Measurements from ENCODE around the gene PIGM. TPM values are rescaled to one million over a fixed set of nuclear protein-coding genes. Genes with fewer than 3 reads are reported as not detected.

PIGM gene
- total RNA-seq, result 5.7 to 6.9 TPM (median 6.5 TPM) in 3 replicates
- long read RNA-seq, full-length matches to known transcripts, result 11 of 11 reads
- long read RNA-seq, partial matches to known transcripts, result 0 of 11 reads
- long read RNA-seq, other reads (novel, unspliced or antisense), result 0 of 11 reads

- H3K9me3 Mint-ChIP-seq (ENCODE audit: low read depth), result no peaks in the 10 kb centered on the region
- H3K27ac Mint-ChIP-seq (ENCODE audit: unreplicated experiment), result peak within 1 kb of the TSS; percentile 86
- peak; percentile 95 for DNase-seq (ENCODE audit: low spot score)
- peaks cover 20% of the 10 kb centered on the region for H3K4me1 Mint-ChIP-seq (ENCODE audit: low read depth)
- peak within 1 kb of the TSS; percentile 97 for H3K4me3 Mint-ChIP-seq (ENCODE audit: unreplicated experiment)
- peaks cover 18% of the 10 kb centered on the region for H3K27me3 Mint-ChIP-seq (ENCODE audit: low read depth)
- no peak for TF ChIP-seq CTCF (IDR thresholded peaks at IDR 0.05)
- H3K36me3 Mint-ChIP-seq (ENCODE audit: low read depth), result peaks cover 3% of the 10 kb centered on the region
These were observed at the start of gene PIGM for GRCh38 chr1:160031365-160032164. Gene PIGM, minus strand, starts transcription at chr1:160031990. Its CDS starts 251 bp downstream, at chr1:160031739.

- no peak within 1 kb of the TSS for H3K27ac Mint-ChIP-seq (ENCODE audit: unreplicated experiment)
- no peaks in the 10 kb centered on the region for H3K9me3 Mint-ChIP-seq (ENCODE audit: low read depth)
- H3K27me3 Mint-ChIP-seq (ENCODE audit: low read depth), result peaks cover 46% of the 10 kb centered on the region
- H3K36me3 Mint-ChIP-seq (ENCODE audit: low read depth), result no peaks in the 10 kb centered on the region
- H3K4me1 Mint-ChIP-seq (ENCODE audit: low read depth), result peaks cover 8% of the 10 kb centered on the region
- no peak within 1 kb of the TSS for H3K4me3 Mint-ChIP-seq (ENCODE audit: unreplicated experiment)
- no peak for DNase-seq (ENCODE audit: low spot score)
- TF ChIP-seq CTCF (IDR thresholded peaks at IDR 0.05), result no peak
These were observed 49.6 kb upstream of the PIGM start, which contains the start of gene KCNJ9 for GRCh38 chr1:160081261-160081936. Gene KCNJ9, plus strand, starts transcription at chr1:160081538. Its CDS starts 2,493 bp downstream, at chr1:160084031.

- H3K36me3 Mint-ChIP-seq (ENCODE audit: low read depth), result no peaks in the 10 kb centered on the region
- peaks cover 51% of the 10 kb centered on the region for H3K27me3 Mint-ChIP-seq (ENCODE audit: low read depth)
- no peak overlapping the region for H3K27ac Mint-ChIP-seq (ENCODE audit: unreplicated experiment)
- no peak overlapping the region for H3K4me3 Mint-ChIP-seq (ENCODE audit: unreplicated experiment)
- no peaks in the 10 kb centered on the region for H3K9me3 Mint-ChIP-seq (ENCODE audit: low read depth)
- TF ChIP-seq CTCF (IDR thresholded peaks at IDR 0.05), result no peak
- H3K4me1 Mint-ChIP-seq (ENCODE audit: low read depth), result peaks cover 5% of the 10 kb centered on the region
- peak; percentile 11 for DNase-seq (ENCODE audit: low spot score)
These were observed 48.8 kb upstream of the PIGM start for GRCh38 chr1:160080381-160081100.

GRCh38 chr1:160079448-160079847 is 47.7 kb upstream of the PIGM start:
- Mint-ChIP-seq H3K36me3 (ENCODE audit: low read depth) (no peaks in the 10 kb centered on the region), H3K4me1 (ENCODE audit: low read depth) (peaks cover 5% of the 10 kb centered on the region), H3K4me3 (ENCODE audit: unreplicated experiment) (no peak overlapping the region), H3K9me3 (ENCODE audit: low read depth) (no peaks in the 10 kb centered on the region), H3K27ac (ENCODE audit: unreplicated experiment) (no peak overlapping the region), H3K27me3 (ENCODE audit: low read depth) (peaks cover 60% of the 10 kb centered on the region)
- no peak for TF ChIP-seq CTCF (IDR thresholded peaks at IDR 0.05)
- DNase-seq (ENCODE audit: low spot score), result no peak
